OCI-LY3 (cell line): ENCODE data around the gene LARP1.

Experiments used
- EZH2phosphoT487 ChIP-seq: fragments of 200-600 bp; shearing (Covaris generic); IDR thresholded peaks from 2 replicates; pipeline ENCODE4 v1.6.1; 2018; ENCODE audit warnings: antibody characterized with exemption, mixed run types, low read depth
- TF ChIP-seq, protein P1 (sequence below): fragments of 200-600, 300-600 bp; sonication (generic); IDR thresholded peaks from 2 replicates; pipeline ENCODE4 v1.5.1; 2014; ENCODE audit warnings: antibody characterized with exemption, low read length, low read depth

- TF ChIP-seq, protein P1, sequence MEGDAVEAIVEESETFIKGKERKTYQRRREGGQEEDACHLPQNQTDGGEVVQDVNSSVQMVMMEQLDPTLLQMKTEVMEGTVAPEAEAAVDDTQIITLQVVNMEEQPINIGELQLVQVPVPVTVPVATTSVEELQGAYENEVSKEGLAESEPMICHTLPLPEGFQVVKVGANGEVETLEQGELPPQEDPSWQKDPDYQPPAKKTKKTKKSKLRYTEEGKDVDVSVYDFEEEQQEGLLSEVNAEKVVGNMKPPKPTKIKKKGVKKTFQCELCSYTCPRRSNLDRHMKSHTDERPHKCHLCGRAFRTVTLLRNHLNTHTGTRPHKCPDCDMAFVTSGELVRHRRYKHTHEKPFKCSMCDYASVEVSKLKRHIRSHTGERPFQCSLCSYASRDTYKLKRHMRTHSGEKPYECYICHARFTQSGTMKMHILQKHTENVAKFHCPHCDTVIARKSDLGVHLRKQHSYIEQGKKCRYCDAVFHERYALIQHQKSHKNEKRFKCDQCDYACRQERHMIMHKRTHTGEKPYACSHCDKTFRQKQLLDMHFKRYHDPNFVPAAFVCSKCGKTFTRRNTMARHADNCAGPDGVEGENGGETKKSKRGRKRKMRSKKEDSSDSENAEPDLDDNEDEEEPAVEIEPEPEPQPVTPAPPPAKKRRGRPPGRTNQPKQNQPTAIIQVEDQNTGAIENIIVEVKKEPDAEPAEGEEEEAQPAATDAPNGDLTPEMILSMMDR = no peak
- no peak for TF ChIP-seq EZH2phosphoT487
Observed at GRCh38 chr5:154713615-154714125, 41.5 kb upstream of the LARP1 start.
